ENCODE results near the gene PPP1R3D.

The PPP1R3D gene

GRCh38 chr20:59983076-59983475 is 43.0 kb upstream of the PPP1R3D start:
- Histone ChIP-seq H4K20me1 (ENCODE audit: insufficient read depth, low read length) (no peaks in the 10 kb centered on the region), H3K27ac (ENCODE audit: low read depth, low read length, poor library complexity, severe bottlenecking) (no peak overlapping the region)

DNA sequence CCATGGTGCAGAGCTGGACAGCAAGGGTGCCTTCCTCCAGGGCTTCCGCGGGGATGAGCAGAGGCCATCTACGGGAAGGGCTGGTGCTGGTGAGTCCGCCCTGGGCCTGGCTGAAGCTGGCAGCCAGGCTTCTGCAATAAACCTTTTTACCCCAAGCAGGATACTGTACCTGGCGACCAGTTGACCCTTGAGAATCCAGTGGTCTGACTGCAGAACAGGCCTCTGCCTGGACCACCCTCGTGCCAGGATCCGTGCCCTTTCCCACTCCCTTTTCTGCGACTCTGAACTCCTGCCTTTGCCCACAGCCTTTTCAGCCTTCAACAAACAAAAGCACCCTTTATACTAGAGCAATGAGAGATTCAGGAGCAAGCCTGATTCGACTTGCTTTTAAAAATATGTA is 37.0 kb upstream of the PPP1R3D start:
- H3K27me3 ChIP-seq (ENCODE audit: insufficient read depth, low read length) = no peaks in the 10 kb centered on the region
- H3K79me2 ChIP-seq (ENCODE audit: insufficient read depth, low read length) = no peaks in the 10 kb centered on the region
- no peaks in the 10 kb centered on the region for H3K36me3 ChIP-seq (ENCODE audit: insufficient read depth, low read length)
- H3K4me3 ChIP-seq (ENCODE audit: low read depth, low read length, poor library complexity, severe bottlenecking) = no peak overlapping the region
- H3F3A ChIP-seq (ENCODE audit: insufficient read depth, low read length) = no peaks in the 10 kb centered on the region
- H3K27ac ChIP-seq (ENCODE audit: low read depth, low read length, poor library complexity, severe bottlenecking) = no peak overlapping the region
- no peak overlapping the region for H3K9ac ChIP-seq (ENCODE audit: low read length)
- TF ChIP-seq CTCF (IDR thresholded peaks at IDR 0.05; ENCODE audit: low read length) (no peak), EZH2 (IDR thresholded peaks at IDR 0.05; ENCODE audit: borderline replicate concordance, low read length) (no peak)
- no peak overlapping the region for H3K4me2 ChIP-seq (ENCODE audit: low read length)
- no peak overlapping the region for H2AFZ ChIP-seq (ENCODE audit: low read length)
- no peaks in the 10 kb centered on the region for H3K9me3 ChIP-seq (ENCODE audit: low read length)
- no peaks in the 10 kb centered on the region for H4K20me1 ChIP-seq (ENCODE audit: insufficient read depth, low read length)
- H3K9me2 ChIP-seq (ENCODE audit: low read depth, low read length) = no peaks in the 10 kb centered on the region
- H3K4me1 ChIP-seq (ENCODE audit: insufficient read depth, low read length, severe bottlenecking) = no peaks in the 10 kb centered on the region

More at GRCh38 chr20:59983076-59983475, 43.0 kb upstream of the PPP1R3D start:
- no peak overlapping the region for H3K4me2 ChIP-seq (ENCODE audit: low read length)
- no peaks in the 10 kb centered on the region for H3K79me2 ChIP-seq (ENCODE audit: insufficient read depth, low read length)
- H3K9me2 ChIP-seq (ENCODE audit: low read depth, low read length) = no peaks in the 10 kb centered on the region
- H3K9me3 ChIP-seq (ENCODE audit: low read length) = no peaks in the 10 kb centered on the region
- H3K4me3 ChIP-seq (ENCODE audit: low read depth, low read length, poor library complexity, severe bottlenecking) = no peak overlapping the region
- peaks cover 3% of the 10 kb centered on the region for H3K4me1 ChIP-seq (ENCODE audit: insufficient read depth, low read length, severe bottlenecking)
- no peaks in the 10 kb centered on the region for H3K36me3 ChIP-seq (ENCODE audit: insufficient read depth, low read length)
- H2AFZ ChIP-seq (ENCODE audit: low read length) = no peak overlapping the region
- H3K9ac ChIP-seq (ENCODE audit: low read length) = no peak overlapping the region
- no peaks in the 10 kb centered on the region for H3K27me3 ChIP-seq (ENCODE audit: insufficient read depth, low read length)
- TF ChIP-seq EZH2 (IDR thresholded peaks at IDR 0.05; ENCODE audit: borderline replicate concordance, low read length) (no peak), CTCF (IDR thresholded peaks at IDR 0.05; ENCODE audit: low read length) (no peak)
- no peaks in the 10 kb centered on the region for H3F3A ChIP-seq (ENCODE audit: insufficient read depth, low read length)

DNA sequence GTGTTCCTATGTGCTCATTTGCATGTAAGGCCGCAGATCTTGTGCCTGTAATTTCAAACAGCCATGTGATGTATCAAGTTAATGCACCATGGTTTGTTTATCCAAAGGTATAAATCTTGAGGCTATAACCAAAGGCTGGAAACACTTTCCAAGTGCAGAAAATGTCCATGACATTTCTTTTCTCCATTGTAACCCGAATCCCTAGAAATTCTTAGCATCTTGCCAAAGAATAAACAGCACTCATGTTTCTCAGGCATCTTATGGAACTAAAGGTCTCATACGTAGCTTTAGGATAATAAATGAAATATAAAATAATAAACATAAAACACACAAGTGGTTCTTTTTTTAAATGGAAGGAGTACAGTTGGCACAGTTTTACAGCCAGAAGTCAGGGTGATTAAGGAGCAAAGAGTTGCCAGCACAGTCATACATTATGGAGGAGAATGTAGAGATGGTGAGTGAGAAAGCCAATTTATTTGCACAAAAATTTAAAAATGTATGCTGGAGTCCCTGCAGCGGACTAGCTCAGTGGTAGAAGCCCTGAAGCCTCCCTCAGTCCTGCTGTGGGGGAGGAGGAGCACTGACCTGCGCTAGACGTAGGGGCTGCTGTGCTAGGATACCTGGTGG is 36.2 kb upstream of the PPP1R3D start:
- no peak overlapping the region for H3K4me2 ChIP-seq (ENCODE audit: low read length)
- H3K9me3 ChIP-seq (ENCODE audit: low read length) = no peaks in the 10 kb centered on the region
- no peaks in the 10 kb centered on the region for H3F3A ChIP-seq (ENCODE audit: insufficient read depth, low read length)
- no peak overlapping the region for H3K9ac ChIP-seq (ENCODE audit: low read length)
- H3K4me1 ChIP-seq (ENCODE audit: insufficient read depth, low read length, severe bottlenecking) = no peaks in the 10 kb centered on the region
- H3K79me2 ChIP-seq (ENCODE audit: insufficient read depth, low read length) = no peaks in the 10 kb centered on the region
- no peak overlapping the region for H2AFZ ChIP-seq (ENCODE audit: low read length)
- no peaks in the 10 kb centered on the region for H4K20me1 ChIP-seq (ENCODE audit: insufficient read depth, low read length)
- no peaks in the 10 kb centered on the region for H3K27me3 ChIP-seq (ENCODE audit: insufficient read depth, low read length)
- no peak overlapping the region for H3K27ac ChIP-seq (ENCODE audit: low read depth, low read length, poor library complexity, severe bottlenecking)
- H3K9me2 ChIP-seq (ENCODE audit: low read depth, low read length) = no peaks in the 10 kb centered on the region
- no peaks in the 10 kb centered on the region for H3K36me3 ChIP-seq (ENCODE audit: insufficient read depth, low read length)
- TF ChIP-seq CTCF (IDR thresholded peaks at IDR 0.05; ENCODE audit: low read length) (no peak), EZH2 (IDR thresholded peaks at IDR 0.05; ENCODE audit: borderline replicate concordance, low read length) (no peak)
- H3K4me3 ChIP-seq (ENCODE audit: low read depth, low read length, poor library complexity, severe bottlenecking) = no peak overlapping the region
